Myocyte (in vitro differentiated cells): ENCODE measurements around the gene ALDH6A1. TPM values are rescaled to one million over a fixed set of nuclear protein-coding genes. Genes with fewer than 3 reads are reported as not detected.
"Not testable (repeated sequence)": the region's sequence is repeated elsewhere in the genome, so short reads cannot be mapped to it uniquely, and the experiment has no call there.

Experiments used
- DNase-seq: peaks from one replicate; pipeline ENCODE4 v3.0.0-alpha.2; 2012; ENCODE audit warnings: low read depth
- polyA plus RNA-seq: library from polyadenylated mRNA; unstranded; fragments of >200 nt; gene quantifications from one replicate; pipeline ENCODE4 v1.2.1, GENCODE V29; 2012; ENCODE audit warnings: missing spikeins
- total RNA-seq: library from RNA; depleted of rRNA; stranded (reverse); fragments of >200 nt; gene quantifications from 2 replicates; pipeline ENCODE4 v1.2.3, GENCODE V29; 2014

Gene ALDH6A1
- total RNA-seq: 14.9 and 16.8 TPM in 2 replicates
- polyA plus RNA-seq: 5.0 TPM

DNA sequence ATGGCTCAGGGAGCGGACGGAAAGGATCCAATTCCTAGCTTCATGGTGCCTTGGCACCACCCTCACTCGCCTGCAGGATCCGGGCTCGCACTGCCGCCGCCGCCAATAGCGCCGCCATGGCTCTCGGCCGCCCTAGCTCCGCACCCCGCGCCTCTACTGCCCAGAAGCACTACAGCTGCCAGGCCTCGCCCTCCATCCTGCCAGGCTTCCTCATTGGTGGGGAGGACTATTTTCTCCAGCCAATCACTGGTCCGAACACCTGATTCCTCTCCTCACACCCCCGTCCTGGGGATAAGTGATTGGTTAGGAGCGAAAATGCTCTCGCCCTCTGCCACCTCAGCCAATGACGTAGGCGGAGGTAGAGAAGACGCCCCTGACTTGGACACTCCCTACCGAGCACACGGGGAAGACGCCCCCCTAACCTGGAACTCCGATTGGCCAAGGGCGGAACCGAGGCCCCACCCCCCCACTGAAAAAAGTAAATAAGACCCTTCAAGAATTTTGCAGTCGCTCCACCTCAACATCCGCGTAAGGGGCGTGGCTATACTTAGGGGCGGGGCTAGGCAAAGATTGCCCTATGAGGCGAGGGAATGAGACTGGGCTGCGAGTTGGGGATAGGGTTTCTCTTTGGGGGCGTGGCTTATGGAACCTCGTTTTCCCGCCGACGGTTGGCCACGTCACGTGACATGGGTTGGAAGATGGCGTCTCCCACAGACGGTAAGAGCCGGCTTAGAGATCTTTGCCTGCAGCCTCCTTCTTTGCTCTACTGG, at the start of gene ALDH6A1, which contains the start of gene LIN52:
TSS of gene ALDH6A1 (minus strand) at position 177 of the 770 bp plus-strand sequence. CDS start at position 118, 59 bp downstream.
TSS of gene LIN52 (plus strand) at position 680 of the 770 bp plus-strand sequence. CDS start at position 699, 19 bp downstream.
- peak; percentile 100 for DNase-seq

- DNase-seq: no peak
These were observed 43.4 kb upstream of the ALDH6A1 start for GRCh38 chr14:74127634-74128033.

DNA sequence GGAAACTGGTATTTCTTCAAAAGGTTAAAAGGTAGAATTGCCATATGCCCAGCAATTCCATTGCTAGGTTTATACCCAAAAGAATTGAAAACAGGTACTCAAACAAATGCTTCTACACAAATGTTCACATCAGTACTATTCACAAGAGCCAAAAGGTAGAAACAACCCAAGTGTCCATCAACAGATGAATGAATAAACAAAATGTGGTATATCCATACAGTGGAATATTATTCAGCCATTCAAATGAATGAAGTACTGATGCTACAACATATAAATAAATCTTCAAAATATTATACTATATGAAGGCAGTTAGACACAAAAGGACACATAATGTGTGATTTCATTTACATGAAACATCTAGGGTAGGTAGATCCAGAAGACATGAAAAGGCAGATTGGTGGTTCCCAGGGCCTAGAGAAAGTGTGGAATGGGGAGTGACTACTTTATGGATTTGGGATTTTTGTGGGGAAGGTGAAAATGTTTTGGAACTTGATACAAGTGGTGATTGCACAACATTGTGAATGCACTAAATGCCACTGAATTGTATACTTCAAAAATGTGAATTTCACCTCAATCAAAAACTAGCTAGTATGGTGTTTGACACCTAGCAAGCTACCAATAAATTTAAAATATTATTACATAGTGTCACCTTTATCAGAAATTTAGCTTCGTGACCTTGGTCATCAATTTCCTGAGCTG, 42.2 kb upstream of the ALDH6A1 start:
- DNase-seq: no peak

DNA sequence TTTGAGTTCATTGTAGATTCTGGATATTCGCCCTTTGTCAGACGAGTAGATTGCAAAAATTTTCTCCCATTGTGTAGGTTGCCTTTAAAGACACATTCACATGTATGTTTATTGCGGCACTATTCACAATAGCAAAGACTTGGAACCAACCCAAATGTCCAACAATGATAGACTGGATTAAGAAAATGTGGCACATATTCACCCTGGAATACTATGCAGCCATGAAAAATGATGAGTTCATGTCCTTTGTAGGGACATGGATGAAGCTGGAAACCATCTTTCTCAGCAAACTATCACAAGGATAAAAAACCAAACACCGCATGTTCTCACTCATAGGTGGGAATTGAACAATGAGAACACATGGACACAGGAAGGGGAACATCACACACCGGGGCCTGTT, 41.2 kb upstream of the ALDH6A1 start:
- not testable (repeated sequence) for DNase-seq

DNA sequence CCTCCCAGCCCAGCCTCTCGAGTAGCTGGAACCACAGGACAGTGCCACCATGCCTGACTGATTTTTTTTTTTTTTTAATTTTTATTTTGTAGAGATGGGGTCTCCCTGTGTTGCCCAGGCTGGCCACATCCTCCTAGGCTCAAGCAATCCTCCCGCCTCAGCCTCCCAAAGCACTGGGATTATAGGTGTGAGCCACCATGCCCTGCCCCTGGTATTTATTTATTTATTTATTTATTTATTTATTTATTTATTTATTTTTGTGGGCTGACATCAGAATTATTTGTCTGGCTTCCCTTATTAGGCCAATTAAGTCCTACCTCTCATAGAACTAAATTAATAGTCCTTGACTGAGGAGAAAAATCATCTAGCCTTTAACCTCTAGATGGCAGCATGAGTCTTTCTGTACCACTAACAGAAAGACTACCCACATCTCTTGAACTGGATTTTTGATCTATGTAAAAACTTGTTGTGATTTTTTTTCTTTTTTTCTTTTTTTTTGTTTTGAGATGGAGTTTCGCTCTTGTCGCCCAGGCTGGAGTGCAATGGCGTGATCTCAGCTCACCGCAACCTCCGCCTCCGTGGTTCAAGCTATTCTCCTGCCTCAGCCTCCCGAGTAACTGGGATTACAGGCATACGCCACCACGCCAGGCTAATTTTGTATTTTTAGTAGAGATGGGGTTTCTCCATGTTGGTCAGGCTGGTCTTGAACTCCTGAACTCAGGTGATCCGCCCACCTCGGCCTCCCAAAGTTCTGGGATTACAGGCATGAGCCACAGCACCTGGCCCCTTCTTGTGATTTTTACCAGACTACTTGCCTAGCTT, 27.4 kb upstream of the ALDH6A1 start:
- DNase-seq: peak; percentile 72

- no peak for DNase-seq
These were observed 25.1 kb upstream of the ALDH6A1 start for GRCh38 chr14:74109369-74109768.

- DNase-seq: no peak
These were observed 21.1 kb upstream of the ALDH6A1 start for GRCh38 chr14:74105381-74105780.

GRCh38 chr14:74089251-74090020, 5.2 kb upstream of the ALDH6A1 start:
- no peak for DNase-seq

DNA sequence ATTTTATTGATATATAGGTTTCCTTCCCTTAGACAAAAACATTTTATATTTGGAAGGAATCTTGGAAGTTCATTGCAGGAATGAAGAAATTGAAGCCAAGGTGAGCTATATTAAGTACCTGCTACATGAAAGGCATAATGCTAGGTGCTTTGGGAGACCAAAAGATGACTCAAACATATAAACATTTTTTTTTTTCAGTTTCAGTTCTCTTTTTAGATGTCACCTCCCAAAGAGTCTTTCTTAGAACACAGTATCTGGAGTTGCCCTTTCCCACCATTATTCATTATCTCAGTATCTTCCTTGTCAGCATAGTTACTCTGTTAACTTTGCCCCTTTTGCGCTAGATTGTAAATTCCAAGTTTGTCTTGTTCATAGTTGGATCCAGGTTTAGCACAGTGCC, 1.6 kb upstream of the ALDH6A1 start:
- DNase-seq: no peak

GRCh38 chr14:74085047-74085637, 889 bp upstream of the ALDH6A1 start:
- peak; percentile 55 for DNase-seq

- no peak for DNase-seq
These were observed 423 bp downstream of the ALDH6A1 start for GRCh38 chr14:74083784-74084276.

DNA sequence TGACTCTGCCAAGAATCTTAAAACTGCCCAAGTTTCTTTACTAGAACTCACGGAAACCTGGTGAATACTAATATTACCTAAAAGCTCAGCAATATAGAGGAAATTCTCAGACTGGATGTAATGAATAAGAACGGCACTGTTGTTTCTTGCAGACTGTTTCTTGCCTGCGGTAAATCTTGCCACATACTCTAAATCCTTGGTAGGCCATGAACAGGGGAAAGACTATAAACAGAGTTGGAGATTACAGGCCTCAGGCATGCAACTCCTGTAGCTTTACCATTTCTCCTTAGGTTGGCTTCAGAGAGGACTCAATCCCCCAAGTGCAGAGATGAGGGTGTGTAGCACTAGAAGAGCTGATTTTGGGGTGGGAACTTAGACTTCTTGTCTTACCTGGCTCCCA, 1.1 kb downstream of the ALDH6A1 start:
- DNase-seq: no peak

DNA sequence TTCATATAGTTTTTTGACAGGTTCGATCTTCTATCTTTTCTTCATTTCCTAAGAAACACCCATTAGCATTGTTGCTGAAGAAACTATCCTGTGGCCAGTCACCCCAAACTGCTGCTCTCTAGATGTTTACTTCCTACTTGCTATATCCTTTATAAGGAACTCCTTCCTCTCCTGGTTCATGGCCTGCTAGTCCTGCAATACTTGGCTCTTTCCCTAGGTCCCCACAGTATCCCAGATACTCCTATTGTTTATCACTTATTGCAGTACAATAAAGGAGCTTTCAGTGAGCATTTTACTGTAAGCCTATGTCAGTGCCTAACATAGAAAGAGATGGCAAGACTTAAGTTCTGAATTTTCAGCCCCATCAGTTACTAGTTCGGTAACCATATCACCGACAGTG, 2.8 kb downstream of the ALDH6A1 start:
- no peak for DNase-seq

DNA sequence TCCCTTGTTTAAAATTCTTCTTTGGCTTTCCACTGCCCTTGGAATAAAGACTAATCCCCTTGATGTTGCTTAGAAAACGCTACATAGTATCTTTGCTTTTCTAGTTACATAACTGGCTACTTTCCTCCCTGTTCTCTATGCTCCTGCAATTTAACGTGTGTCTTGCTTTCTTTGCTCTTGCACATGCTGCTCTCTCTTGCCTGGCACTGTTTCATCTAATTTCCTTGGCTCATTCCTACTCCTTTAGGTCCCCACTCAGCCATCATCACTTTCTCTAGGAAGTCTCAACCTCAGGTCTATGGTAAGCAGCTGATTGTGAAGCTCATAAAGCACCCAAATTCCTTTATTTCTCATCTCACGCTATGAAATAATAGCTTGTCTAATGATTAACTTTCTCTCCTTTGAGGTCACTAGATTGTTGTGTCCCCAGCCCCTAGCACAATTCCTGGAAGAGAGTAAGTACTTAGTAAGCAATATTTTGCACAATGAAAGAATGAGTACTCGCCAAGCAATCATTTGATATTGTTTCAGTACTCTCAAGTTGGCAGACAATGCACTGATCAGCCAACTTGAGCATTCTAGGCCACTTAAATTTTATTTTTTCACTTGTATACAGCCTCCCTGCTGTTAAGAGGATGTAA, 3.3 kb downstream of the ALDH6A1 start:
- DNase-seq: no peak

- no peak for DNase-seq
These were observed 6.9 kb downstream of the ALDH6A1 start for GRCh38 chr14:74077401-74077800.

- DNase-seq: no peak
These were observed 18.3 kb downstream of the ALDH6A1 start for GRCh38 chr14:74065746-74066575.

GRCh38 chr14:74064883-74065282, 19.4 kb downstream of the ALDH6A1 start:
- no peak for DNase-seq

DNA sequence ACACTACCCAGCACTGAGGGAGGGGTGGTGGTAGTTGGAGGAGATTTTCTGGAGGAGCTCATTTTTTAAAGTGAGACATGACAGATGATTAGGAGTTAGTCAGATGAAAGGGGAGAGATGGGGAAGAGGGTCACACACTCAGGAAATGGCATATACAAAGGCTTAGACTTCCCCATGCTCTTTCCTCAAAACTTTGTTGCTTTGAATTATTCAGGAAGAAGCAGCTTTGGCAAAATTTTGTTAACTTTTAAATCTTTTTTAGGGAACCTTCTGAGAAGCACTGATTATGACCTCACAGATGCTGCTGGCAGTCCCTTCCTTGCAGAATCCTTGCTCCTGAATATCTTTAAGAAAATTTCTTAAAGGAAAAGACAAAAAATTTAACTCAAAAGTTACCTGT, 19.8 kb downstream of the ALDH6A1 start:
- no peak for DNase-seq

DNA sequence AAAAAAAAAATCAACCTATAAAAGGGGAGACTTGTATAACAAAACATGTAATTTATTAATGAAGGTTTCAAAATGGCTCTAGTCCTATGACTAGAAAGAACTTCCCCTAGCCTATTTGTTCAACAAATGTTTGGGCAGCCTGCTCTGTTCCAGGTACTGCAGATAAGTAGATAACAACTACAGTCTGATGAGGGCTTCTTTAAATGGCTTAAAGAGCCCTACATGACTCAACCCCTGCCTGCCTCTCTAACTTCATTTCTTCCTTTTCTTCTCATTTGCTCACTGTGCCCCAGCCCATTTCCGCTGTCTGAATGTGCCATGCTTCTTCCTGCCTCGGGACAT, 21.5 kb downstream of the ALDH6A1 start:
- no peak for DNase-seq
